H9 (cell line): ENCODE measurements around the gene STK32B. TPM values are rescaled to one million over a fixed set of nuclear protein-coding genes. Genes with fewer than 3 reads are reported as not detected.

ENCODE experiments used
- DNase-seq: peaks from one replicate; pipeline ENCODE4 v3.0.0-alpha.2; 2017
- H2AFZ ChIP-seq: one replicate; pipeline ENCODE4 v1.6.1; 2013; ENCODE audit warnings: mild to moderate bottlenecking, low read length, control low read depth, moderate library complexity
- H2AK5ac ChIP-seq: 2 replicates; pipeline ENCODE4 v1.6.1; 2013; ENCODE audit warnings: low read length, control low read depth, mixed read lengths; ENCODE audit not compliant: insufficient read length
- H2BK120ac ChIP-seq: one replicate; pipeline ENCODE4 v1.6.1; 2013; ENCODE audit warnings: low read depth, mild to moderate bottlenecking, low read length, control low read depth, inconsistent platforms; ENCODE audit not compliant: poor library complexity, severe bottlenecking
- H2BK12ac ChIP-seq: 2 replicates; pipeline ENCODE4 v1.6.1; 2013; ENCODE audit warnings: low read length, control low read depth, mixed read lengths, low read depth; ENCODE audit not compliant: insufficient read length
- H2BK15ac ChIP-seq: 2 replicates; pipeline ENCODE4 v1.6.1; 2013; ENCODE audit warnings: low read depth, low read length, control low read depth
- H2BK20ac ChIP-seq: one replicate; pipeline ENCODE4 v1.6.1; 2013; ENCODE audit warnings: low read depth, mild to moderate bottlenecking, low read length, control low read depth, inconsistent platforms; ENCODE audit not compliant: poor library complexity, severe bottlenecking
- H2BK5ac ChIP-seq: 2 replicates; pipeline ENCODE4 v1.6.1; 2013; ENCODE audit warnings: low read length, control low read depth, mixed read lengths; ENCODE audit not compliant: insufficient read length
- H3K14ac ChIP-seq: 2 replicates; pipeline ENCODE4 v1.6.1; 2013; ENCODE audit warnings: low read length, control low read depth; ENCODE audit not compliant: insufficient read depth
- H3K18ac ChIP-seq: 2 replicates; pipeline ENCODE4 v1.6.1; 2013; ENCODE audit warnings: low read depth, mild to moderate bottlenecking, mixed read lengths, low read length, control low read depth; ENCODE audit not compliant: insufficient read length
- H3K23ac ChIP-seq: 2 replicates; pipeline ENCODE4 v1.6.1; 2013; ENCODE audit warnings: low read length, control low read depth, mixed read lengths, low read depth; ENCODE audit not compliant: insufficient read length
- H3K23me2 ChIP-seq: 2 replicates; pipeline ENCODE4 v1.6.1; 2013; ENCODE audit warnings: low read depth, mild to moderate bottlenecking, mixed read lengths, low read length, control low read depth; ENCODE audit not compliant: insufficient read length, poor library complexity, severe bottlenecking
- H3K27ac ChIP-seq: 2 replicates; pipeline ENCODE4 v1.5.1; 2013; ENCODE audit warnings: low read length, control low read depth, mixed read lengths, low read depth; ENCODE audit not compliant: insufficient read length
- H3K27me3 ChIP-seq: 2 replicates; pipeline ENCODE4 v1.6.1; 2013; ENCODE audit warnings: low read length, control low read depth, inconsistent platforms; ENCODE audit not compliant: insufficient read depth
- H3K4ac ChIP-seq: 2 replicates; pipeline ENCODE4 v1.6.1; 2013; ENCODE audit warnings: low read depth, mild to moderate bottlenecking, control low read depth, inconsistent platforms, low read length, moderate library complexity
- H3K4me1 ChIP-seq: 2 replicates; pipeline ENCODE4 v1.6.1; 2013; ENCODE audit warnings: low read length, control low read depth, inconsistent platforms; ENCODE audit not compliant: insufficient read depth
- H3K4me2 ChIP-seq: 2 replicates; pipeline ENCODE4 v1.6.1; 2013; ENCODE audit warnings: low read length, control low read depth, mixed read lengths; ENCODE audit not compliant: insufficient read length, insufficient read depth
- H3K56ac ChIP-seq: 2 replicates; pipeline ENCODE4 v1.6.1; 2013; ENCODE audit warnings: low read depth, mild to moderate bottlenecking, mixed read lengths, low read length, control low read depth; ENCODE audit not compliant: insufficient read length
- H3K79me1 ChIP-seq: 2 replicates; pipeline ENCODE4 v1.6.1; 2013; ENCODE audit warnings: low read depth, mild to moderate bottlenecking, moderate library complexity, low read length, control low read depth, inconsistent platforms; ENCODE audit not compliant: insufficient read depth, poor library complexity, severe bottlenecking
- H3K79me2 ChIP-seq: 2 replicates; pipeline ENCODE4 v1.6.1; 2013; ENCODE audit warnings: low read length, control low read depth, inconsistent platforms; ENCODE audit not compliant: insufficient read depth
- H3K9ac ChIP-seq: 2 replicates; pipeline ENCODE4 v1.6.1; 2013; ENCODE audit warnings: low read length, control low read depth, mixed read lengths; ENCODE audit not compliant: insufficient read length; ENCODE audit errors: extremely low read depth
- H3K9me3 ChIP-seq: one replicate; pipeline ENCODE4 v1.6.1; 2013; ENCODE audit warnings: low read depth, low read length, inconsistent platforms; ENCODE audit not compliant: control insufficient read depth
- H3T11ph ChIP-seq: one replicate; pipeline ENCODE4 v1.6.1; 2013; ENCODE audit warnings: mild to moderate bottlenecking, low read length, control low read depth, inconsistent platforms
- H4K20me1 ChIP-seq: one replicate; pipeline ENCODE4 v1.6.1; 2013; ENCODE audit not compliant: control insufficient read depth, insufficient read length, insufficient read depth
- H4K5ac ChIP-seq: 2 replicates; pipeline ENCODE4 v1.6.1; 2013; ENCODE audit warnings: low read depth, mild to moderate bottlenecking, mixed read lengths, low read length, control low read depth; ENCODE audit not compliant: insufficient read length
- H4K8ac ChIP-seq: replicated peaks from 2 replicates; pipeline ENCODE4 v1.6.1; 2013; ENCODE audit warnings: low read length, control low read depth, mixed read lengths, low read depth; ENCODE audit not compliant: insufficient read length
- H4K91ac ChIP-seq: 2 replicates; pipeline ENCODE4 v1.6.1; 2013; ENCODE audit warnings: low read depth, mild to moderate bottlenecking, moderate library complexity, mixed read lengths, low read length, control low read depth; ENCODE audit not compliant: insufficient read length
- H3K27ac Mint-ChIP-seq, 3 experiments: 2 replicates in 2 of 3; 3 replicates in 1 of 3; pipeline ENCODE4 v1.8.0; 2020 to 2021; ENCODE audit warnings: mixed read lengths in 3 of 3, mild to moderate bottlenecking in 1 of 3, moderate library complexity in 1 of 3
- H3K27me3 Mint-ChIP-seq: 2 replicates; pipeline ENCODE4 v1.8.0; 2021; ENCODE audit warnings: low read depth, mild to moderate bottlenecking, moderate library complexity, mixed read lengths
- H3K36me3 Mint-ChIP-seq, 3 experiments: 2 replicates in 2 of 3; 3 replicates in 1 of 3; pipeline ENCODE4 v1.8.0; 2020 to 2021; ENCODE audit warnings: low read depth in 3 of 3, mixed read lengths in 3 of 3; ENCODE audit not compliant: insufficient read depth in 1 of 3
- H3K4me1 Mint-ChIP-seq, 2 experiments: 2 replicates each; pipeline ENCODE4 v1.8.0; 2020; ENCODE audit warnings: mixed read lengths in 2 of 2
- H3K4me3 Mint-ChIP-seq, 2 experiments: 2 replicates in 1 of 2; 3 replicates in 1 of 2; pipeline ENCODE4 v1.8.0; 2020 to 2021; ENCODE audit warnings: mild to moderate bottlenecking in 2 of 2, mixed read lengths in 2 of 2, moderate library complexity in 1 of 2
- H3K9me3 Mint-ChIP-seq, 2 experiments: 2 replicates in 1 of 2; 3 replicates in 1 of 2; pipeline ENCODE4 v1.8.0; 2020; ENCODE audit warnings: mild to moderate bottlenecking in 2 of 2, mixed read lengths in 2 of 2, moderate library complexity in 1 of 2
- WGBS: extraction: QIAGEN DNeasy Blood & Tissue Kit; methylation state at CpG from one replicate; pipeline ENCODE4 v1.1.7; 2013; ENCODE audit warnings: missing lambda C conversion rate, low lambda C conversion rate, mixed read lengths; ENCODE audit not compliant: insufficient read length; ENCODE audit errors: extremely low coverage; 5-methylcytosine and 5-hydroxymethylcytosine counted together
- total RNA-seq: library from RNA; stranded (reverse); gene quantifications from 2 replicates; pipeline ENCODE4 v1.2.1, GENCODE V29; 2021
- TF ChIP-seq, protein P1 (sequence below): fragments of 200-600 bp; sonication (generic); conservative IDR thresholded peaks from 3 replicates; pipeline ENCODE4 v1.8.0; 2021; ENCODE audit warnings: antibody characterized with exemption, mild to moderate bottlenecking

The STK32B gene
- total RNA-seq, 1 experiment from 2014 or later = 1.0 TPM

DNA sequence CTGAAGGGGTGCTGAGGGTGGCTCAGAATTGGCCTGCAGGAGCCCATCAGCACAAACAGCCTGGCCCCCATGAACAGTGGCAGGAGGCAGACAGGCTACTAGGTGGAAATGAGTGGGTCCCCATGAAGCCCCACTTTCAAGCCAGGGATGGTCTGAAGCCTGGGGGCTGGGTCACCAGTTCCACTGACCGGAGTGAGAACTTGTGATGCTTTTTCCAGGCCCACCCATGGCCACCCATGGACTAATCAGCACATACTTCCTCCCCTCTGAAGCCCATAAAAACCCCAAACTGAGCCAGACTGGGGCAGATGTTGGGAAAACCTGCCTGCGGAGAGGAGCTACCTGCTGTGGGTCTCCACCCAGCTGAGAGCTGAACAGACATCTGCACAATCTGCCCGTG lies 372.9 kb downstream of the STK32B start:
- Histone ChIP-seq H4K91ac (no peak overlapping the region), H3K23ac (no peak overlapping the region), H3K9ac (no peak overlapping the region), H2AFZ (no peak overlapping the region), H3K27me3 (no peaks in the 10 kb centered on the region), H2AK5ac (no peak overlapping the region), H3K79me1 (no peaks in the 10 kb centered on the region), H3K4me1 (no peaks in the 10 kb centered on the region), H3K56ac (no peak overlapping the region), H3T11ph (no peak overlapping the region), H3K9me3 (no peaks in the 10 kb centered on the region), H4K20me1 (no peaks in the 10 kb centered on the region), H3K14ac (peak overlapping the region; percentile 57; the same call in 1 of the 2 replicates), H2BK20ac (no peak overlapping the region), H2BK12ac (no peak overlapping the region), H2BK15ac (no peak overlapping the region), H3K27ac (no peak overlapping the region), H2BK5ac (no peak overlapping the region), H3K23me2 (no peaks in the 10 kb centered on the region), H3K4ac (no peak overlapping the region; the same call in 1 of the 2 replicates), H4K5ac (no peak overlapping the region), H4K8ac (no peak overlapping the region), H2BK120ac (no peak overlapping the region), H3K4me2 (no peak overlapping the region), H3K18ac (no peak overlapping the region), H3K79me2 (no peaks in the 10 kb centered on the region)
- Mint-ChIP-seq H3K4me1 (no peaks in the 10 kb centered on the region; a peak in 1 of 4 replicates), H3K27me3 (peaks cover 14% of the 10 kb centered on the region), H3K9me3 (peaks cover 4 to 10% of the 10 kb centered on the region in 2 experiments; a peak in 3 of 5 replicates), H3K4me3 (no peak overlapping the region), H3K36me3 (peaks cover 0 to 3% (median 0%) of the 10 kb centered on the region in 3 experiments; a peak in 2 of 7 replicates), H3K27ac (no peak overlapping the region; a peak in 1 of 7 replicates)
- DNase-seq = no peak
- no CpG with 5 or more reads among the region's 3 CpGs for WGBS
- TF ChIP-seq, protein P1, sequence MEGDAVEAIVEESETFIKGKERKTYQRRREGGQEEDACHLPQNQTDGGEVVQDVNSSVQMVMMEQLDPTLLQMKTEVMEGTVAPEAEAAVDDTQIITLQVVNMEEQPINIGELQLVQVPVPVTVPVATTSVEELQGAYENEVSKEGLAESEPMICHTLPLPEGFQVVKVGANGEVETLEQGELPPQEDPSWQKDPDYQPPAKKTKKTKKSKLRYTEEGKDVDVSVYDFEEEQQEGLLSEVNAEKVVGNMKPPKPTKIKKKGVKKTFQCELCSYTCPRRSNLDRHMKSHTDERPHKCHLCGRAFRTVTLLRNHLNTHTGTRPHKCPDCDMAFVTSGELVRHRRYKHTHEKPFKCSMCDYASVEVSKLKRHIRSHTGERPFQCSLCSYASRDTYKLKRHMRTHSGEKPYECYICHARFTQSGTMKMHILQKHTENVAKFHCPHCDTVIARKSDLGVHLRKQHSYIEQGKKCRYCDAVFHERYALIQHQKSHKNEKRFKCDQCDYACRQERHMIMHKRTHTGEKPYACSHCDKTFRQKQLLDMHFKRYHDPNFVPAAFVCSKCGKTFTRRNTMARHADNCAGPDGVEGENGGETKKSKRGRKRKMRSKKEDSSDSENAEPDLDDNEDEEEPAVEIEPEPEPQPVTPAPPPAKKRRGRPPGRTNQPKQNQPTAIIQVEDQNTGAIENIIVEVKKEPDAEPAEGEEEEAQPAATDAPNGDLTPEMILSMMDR = no peak
